ENCODE measurements around the gene ETV3.

The ETV3 gene

GRCh38 chr1:157162345-157162744 lies 24.1 kb upstream of the ETV3 start:
- DNase-seq (ENCODE audit: low read depth in 2 of 3, low spot score in 1 of 3), result no peak

GRCh38 chr1:157161901-157162300 lies 23.7 kb upstream of the ETV3 start:
- DNase-seq (ENCODE audit: low read depth in 2 of 3, low spot score in 1 of 3), result no peak

- no peak for DNase-seq (ENCODE audit: low read depth in 2 of 3, low spot score in 1 of 3)
These were observed 20.8 kb upstream of the ETV3 start for GRCh38 chr1:157158967-157159366.

GRCh38 chr1:157157501-157158190 lies 19.5 kb upstream of the ETV3 start:
- no peak for DNase-seq (ENCODE audit: low read depth in 2 of 3, low spot score in 1 of 3)

DNA sequence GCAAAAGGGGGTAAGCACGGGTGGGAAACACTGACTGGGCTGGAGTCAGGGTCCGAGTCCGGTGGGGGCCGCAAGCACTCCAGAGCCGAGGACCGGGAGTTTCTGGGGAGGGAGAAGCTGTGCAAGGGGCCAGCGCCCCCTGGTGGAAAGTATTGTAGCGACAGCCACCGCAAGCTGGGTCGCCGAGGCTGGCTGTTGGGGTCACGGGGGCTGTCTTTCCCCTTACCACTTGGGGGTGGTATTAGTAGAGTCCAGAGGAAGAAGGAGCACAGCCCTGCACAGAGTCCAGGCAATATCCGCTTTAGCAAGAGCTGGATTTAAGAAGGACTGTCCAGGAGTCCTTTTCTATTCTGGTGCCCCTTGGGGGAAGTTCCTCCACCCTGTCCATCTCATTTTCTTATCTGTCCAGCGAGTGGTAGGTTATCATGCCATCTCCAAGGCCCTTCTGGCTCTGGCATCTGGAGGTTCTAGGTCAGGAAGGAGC lies 17.9 kb upstream of the ETV3 start:
- peak; percentile 53 to 81 (median 69) for DNase-seq (ENCODE audit: low read depth in 2 of 3, low spot score in 1 of 3)

DNA sequence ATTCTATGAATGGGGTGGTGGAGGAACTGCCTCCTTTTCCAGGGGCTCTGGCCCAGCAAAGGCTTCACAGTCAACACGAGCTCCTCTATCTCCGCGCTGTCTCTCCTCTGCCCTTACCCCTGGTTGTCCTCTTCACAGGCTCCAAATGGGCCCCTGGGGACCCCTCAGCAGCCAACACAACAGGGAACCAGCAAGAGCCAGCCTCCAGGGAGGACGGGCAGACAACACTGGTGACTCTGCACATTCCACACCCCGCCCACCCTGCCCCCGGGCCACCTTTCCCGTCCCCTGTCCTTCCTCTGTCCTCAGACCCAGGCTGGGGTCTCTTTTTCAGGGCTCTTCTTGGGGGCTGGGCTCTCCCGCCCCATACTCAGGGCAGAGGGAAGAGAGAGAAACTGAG lies 17.5 kb upstream of the ETV3 start:
- no peak for DNase-seq (ENCODE audit: low read depth in 2 of 3, low spot score in 1 of 3)

GRCh38 chr1:157154940-157155514 lies 16.8 kb upstream of the ETV3 start:
- no peak for DNase-seq (ENCODE audit: low read depth in 2 of 3, low spot score in 1 of 3)

GRCh38 chr1:157154291-157154690 lies 16.1 kb upstream of the ETV3 start:
- no peak for DNase-seq (ENCODE audit: low read depth in 2 of 3, low spot score in 1 of 3)

- DNase-seq (ENCODE audit: low read depth in 2 of 3, low spot score in 1 of 3), result no peak
These were observed 15.6 kb upstream of the ETV3 start for GRCh38 chr1:157153746-157154145.

DNA sequence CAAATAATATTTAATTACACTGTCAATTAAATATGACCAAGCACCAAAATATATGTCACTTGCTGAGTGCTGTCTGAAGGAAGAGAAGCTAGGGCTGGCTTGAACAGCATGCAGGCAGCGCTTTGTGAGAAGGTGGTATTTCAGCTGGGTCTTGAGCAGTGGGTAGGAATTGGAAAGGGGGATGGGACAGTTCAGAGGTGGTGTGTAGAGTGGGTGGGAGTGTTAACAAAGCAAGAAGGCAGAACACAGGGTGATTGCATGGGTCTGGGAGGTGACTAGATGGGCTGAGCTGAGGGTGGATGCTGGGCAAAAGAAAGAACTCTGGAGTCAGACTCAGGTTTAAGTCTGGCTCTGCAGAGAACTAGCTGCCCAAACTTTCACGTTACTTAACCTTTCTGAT lies 14.3 kb upstream of the ETV3 start:
- no peak for DNase-seq (ENCODE audit: low read depth in 2 of 3, low spot score in 1 of 3)

- no peak for DNase-seq (ENCODE audit: low read depth in 2 of 3, low spot score in 1 of 3)
These were observed 13.3 kb upstream of the ETV3 start for GRCh38 chr1:157151506-157151905.

GRCh38 chr1:157151073-157151472 lies 12.9 kb upstream of the ETV3 start:
- no peak for DNase-seq (ENCODE audit: low read depth in 2 of 3, low spot score in 1 of 3)

GRCh38 chr1:157150631-157151030 lies 12.4 kb upstream of the ETV3 start:
- DNase-seq (ENCODE audit: low read depth in 2 of 3, low spot score in 1 of 3), result no peak

GRCh38 chr1:157147906-157148700 lies 9.9 kb upstream of the ETV3 start:
- DNase-seq (ENCODE audit: low read depth in 2 of 3, low spot score in 1 of 3), result no peak

DNA sequence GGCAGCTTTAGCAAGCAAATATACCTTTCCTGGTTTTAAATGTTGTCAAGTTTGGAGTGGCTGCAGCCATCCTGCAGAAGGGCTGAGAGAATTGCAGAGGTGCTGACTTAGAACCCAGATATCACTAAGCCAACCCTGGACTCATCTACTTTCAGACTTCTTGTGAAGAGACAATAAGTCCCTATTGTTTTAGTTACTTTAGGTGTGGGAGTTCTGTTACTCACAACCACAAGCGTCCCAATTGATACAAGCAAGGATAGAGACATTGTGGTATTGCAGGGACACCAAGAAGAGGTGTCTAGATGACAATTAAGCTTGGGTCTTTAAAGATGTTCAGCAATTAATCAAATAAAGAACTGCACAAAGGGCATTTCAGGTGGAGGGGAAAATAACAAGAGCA lies 8.8 kb upstream of the ETV3 start:
- no peak for DNase-seq (ENCODE audit: low read depth in 2 of 3, low spot score in 1 of 3)

GRCh38 chr1:157146244-157146643 lies 8.0 kb upstream of the ETV3 start:
- DNase-seq (ENCODE audit: low read depth in 2 of 3, low spot score in 1 of 3), result no peak

GRCh38 chr1:157145076-157145475 lies 6.9 kb upstream of the ETV3 start:
- DNase-seq (ENCODE audit: low read depth in 2 of 3, low spot score in 1 of 3), result no peak

DNA sequence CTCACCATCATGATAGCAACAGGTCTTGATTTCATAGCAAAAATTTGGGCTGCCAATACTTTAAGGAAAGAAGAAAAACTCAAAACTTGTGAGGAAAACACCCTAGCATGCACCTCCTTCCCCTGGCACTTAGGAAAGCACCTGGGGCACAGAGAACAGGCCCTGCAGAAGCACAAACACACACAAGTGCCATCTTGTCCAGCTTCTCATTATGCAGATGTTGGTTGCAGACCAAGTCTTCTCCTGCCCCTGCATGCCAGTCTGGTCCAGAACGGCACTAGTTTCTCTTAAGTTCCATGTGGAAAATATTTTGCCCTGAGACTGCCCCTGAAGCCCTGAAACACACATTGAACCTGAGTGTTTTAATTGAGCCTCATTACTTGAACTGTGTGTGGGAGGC lies 6.3 kb upstream of the ETV3 start:
- no peak for DNase-seq (ENCODE audit: low read depth in 2 of 3, low spot score in 1 of 3)

DNA sequence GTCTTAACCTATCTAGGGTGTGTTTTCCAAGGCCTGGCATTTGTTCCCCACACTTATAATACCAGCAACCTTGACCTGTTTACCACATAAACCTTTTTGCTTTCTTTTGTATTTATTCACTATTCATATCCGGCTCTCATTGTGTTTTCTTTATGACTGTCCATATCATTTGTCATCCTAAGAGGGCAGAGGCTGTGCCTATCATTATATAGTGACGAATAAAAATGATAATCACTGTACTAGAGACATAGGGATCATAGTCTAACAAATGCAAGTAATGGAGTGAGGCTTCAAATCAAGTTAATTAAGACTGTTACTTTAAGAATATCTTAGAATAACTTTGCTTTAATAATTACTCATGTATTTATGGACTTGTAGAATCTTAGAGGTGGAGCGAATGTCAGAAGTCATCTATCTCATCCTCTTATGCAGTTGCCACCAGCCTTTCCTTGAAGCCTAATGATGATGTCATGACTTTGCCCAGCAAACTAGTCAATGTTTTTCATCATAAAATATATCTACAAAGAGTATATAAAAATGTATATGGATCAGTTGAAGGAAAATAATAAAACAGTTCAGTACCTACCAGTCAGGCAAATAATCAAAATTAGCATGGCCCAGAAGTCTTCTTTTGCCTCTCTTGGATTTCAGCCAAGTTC lies 4.7 kb upstream of the ETV3 start:
- DNase-seq (ENCODE audit: low read depth in 2 of 3, low spot score in 1 of 3), result no peak

GRCh38 chr1:157142201-157142600 lies 4.0 kb upstream of the ETV3 start:
- DNase-seq (ENCODE audit: low read depth in 2 of 3, low spot score in 1 of 3), result no peak

GRCh38 chr1:157141212-157141855 lies 3.1 kb upstream of the ETV3 start:
- no peak for DNase-seq (ENCODE audit: low read depth in 2 of 3, low spot score in 1 of 3)
